Nephron (organoid): Measurements from ENCODE around the gene RNF13.

ENCODE experiments used
- H3K27ac Mint-ChIP-seq, 3 experiments: 2 replicates each; pipeline ENCODE4 v1.8.0; 2020; ENCODE audit warnings: mixed read lengths in 3 of 3, mild to moderate bottlenecking in 2 of 3, moderate library complexity in 1 of 3
- H3K27me3 Mint-ChIP-seq: 2 replicates; pipeline ENCODE4 v1.8.0; 2021; ENCODE audit warnings: low read depth, mild to moderate bottlenecking, moderate library complexity, mixed read lengths
- H3K36me3 Mint-ChIP-seq: 2 replicates; pipeline ENCODE4 v1.8.0; 2020; ENCODE audit warnings: low read depth, mixed read lengths
- H3K4me1 Mint-ChIP-seq: 2 replicates; pipeline ENCODE4 v1.8.0; 2020; ENCODE audit warnings: mixed read lengths
- H3K4me3 Mint-ChIP-seq, 3 experiments: 2 replicates each; pipeline ENCODE4 v1.8.0; 2020; ENCODE audit warnings: mild to moderate bottlenecking in 3 of 3, mixed read lengths in 3 of 3, moderate library complexity in 2 of 3
- H3K9me3 Mint-ChIP-seq: 2 replicates; pipeline ENCODE4 v1.8.0; 2020; ENCODE audit warnings: mixed read lengths
- TF ChIP-seq, protein P1 (sequence below), 3 experiments: fragments of 200-600 bp; sonication (generic); IDR thresholded peaks; one replicate each; pipeline ENCODE4 v1.5.0; 2021; ENCODE audit warnings: antibody characterized with exemption in 3 of 3; ENCODE audit not compliant: unreplicated experiment in 3 of 3

The RNF13 gene

DNA sequence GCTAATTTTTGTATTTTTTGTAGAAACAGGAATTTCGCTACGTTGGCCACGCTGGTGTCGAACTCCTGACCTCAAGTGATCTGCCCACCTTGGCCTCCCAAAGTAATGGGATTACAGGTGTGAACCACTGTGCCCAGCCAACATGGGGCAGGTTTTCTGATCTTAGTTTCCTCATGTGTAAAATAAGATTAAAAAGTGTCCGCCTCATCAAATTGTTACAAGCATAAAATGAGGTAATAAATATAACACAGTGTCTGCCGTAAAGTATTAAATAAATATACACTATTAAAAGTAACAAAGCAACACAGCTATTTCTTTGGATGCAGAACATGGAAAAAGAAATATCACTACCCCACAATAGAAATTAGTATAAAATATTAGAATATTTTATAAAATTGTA is 44.3 kb upstream of the RNF13 start:
- Mint-ChIP-seq H3K27me3 (peaks cover 19% of the 10 kb centered on the region), H3K4me3 (no peak overlapping the region)

DNA sequence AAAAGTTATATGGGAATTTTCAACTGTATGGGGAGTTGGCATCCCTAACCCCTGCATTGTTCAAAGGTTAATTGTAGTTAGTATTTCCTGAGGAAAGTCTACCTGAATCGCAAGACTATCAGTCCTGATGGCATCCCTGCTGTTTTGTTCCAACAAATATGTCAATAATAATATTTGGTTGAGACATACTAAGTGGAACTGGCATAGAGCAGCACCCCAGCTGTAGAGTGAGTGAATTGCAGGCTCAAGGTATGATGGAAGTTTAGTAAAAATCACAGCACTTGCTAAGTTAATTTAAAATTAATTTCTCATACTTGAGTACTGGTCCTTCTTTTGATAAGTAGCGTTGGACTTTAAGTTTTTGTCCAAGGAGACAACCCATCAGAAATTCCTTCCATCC is 42.8 kb upstream of the RNF13 start:
- TF ChIP-seq, protein P1, sequence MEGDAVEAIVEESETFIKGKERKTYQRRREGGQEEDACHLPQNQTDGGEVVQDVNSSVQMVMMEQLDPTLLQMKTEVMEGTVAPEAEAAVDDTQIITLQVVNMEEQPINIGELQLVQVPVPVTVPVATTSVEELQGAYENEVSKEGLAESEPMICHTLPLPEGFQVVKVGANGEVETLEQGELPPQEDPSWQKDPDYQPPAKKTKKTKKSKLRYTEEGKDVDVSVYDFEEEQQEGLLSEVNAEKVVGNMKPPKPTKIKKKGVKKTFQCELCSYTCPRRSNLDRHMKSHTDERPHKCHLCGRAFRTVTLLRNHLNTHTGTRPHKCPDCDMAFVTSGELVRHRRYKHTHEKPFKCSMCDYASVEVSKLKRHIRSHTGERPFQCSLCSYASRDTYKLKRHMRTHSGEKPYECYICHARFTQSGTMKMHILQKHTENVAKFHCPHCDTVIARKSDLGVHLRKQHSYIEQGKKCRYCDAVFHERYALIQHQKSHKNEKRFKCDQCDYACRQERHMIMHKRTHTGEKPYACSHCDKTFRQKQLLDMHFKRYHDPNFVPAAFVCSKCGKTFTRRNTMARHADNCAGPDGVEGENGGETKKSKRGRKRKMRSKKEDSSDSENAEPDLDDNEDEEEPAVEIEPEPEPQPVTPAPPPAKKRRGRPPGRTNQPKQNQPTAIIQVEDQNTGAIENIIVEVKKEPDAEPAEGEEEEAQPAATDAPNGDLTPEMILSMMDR (IDR thresholded peaks at IDR 0.05; ENCODE audit: unreplicated experiment in 3 of 3) = no peak
- Mint-ChIP-seq H3K9me3 (no peaks in the 10 kb centered on the region), H3K27me3 (peaks cover 19% of the 10 kb centered on the region), H3K4me1 (no peaks in the 10 kb centered on the region), H3K4me3 (no peak overlapping the region), H3K27ac (no peak overlapping the region), H3K36me3 (no peaks in the 10 kb centered on the region)

More for the DNA sequence above, 44.3 kb upstream of the RNF13 start:
- no peaks in the 10 kb centered on the region for H3K36me3 Mint-ChIP-seq
- TF ChIP-seq, protein P1 (IDR thresholded peaks at IDR 0.05; ENCODE audit: unreplicated experiment in 3 of 3) = no peak
- no peaks in the 10 kb centered on the region for H3K4me1 Mint-ChIP-seq
- no peaks in the 10 kb centered on the region for H3K9me3 Mint-ChIP-seq
- H3K27ac Mint-ChIP-seq = no peak overlapping the region

DNA sequence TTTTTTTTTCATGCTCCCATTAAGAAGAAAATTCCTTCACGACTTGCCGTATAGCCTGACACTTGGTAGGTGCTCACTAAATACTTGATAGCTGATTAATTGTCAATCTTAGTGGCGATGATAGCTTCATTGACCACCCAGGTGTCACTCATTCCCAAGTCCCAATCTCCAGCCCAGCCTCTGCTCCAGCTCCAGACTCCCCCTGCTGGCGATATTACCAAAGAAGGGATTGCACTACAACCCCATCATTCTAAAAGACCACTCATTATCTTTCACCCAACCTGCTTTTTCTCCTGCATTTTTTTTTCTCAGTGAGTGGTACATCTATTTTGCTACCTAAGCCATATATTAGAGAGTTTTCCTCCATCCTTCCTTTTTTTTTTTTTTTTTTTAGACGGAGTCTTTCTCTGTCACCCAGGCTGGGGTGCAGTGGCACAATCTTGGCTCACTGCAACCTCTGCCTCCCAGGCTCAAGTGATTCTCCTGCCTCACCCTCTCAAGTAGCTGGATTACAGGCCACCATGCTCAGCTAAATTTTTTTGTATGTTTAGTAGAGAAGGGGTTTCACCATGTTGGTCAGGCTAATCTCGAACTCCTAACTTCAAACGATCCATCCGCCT is 41.3 kb upstream of the RNF13 start:
- Mint-ChIP-seq H3K36me3 (no peaks in the 10 kb centered on the region), H3K4me3 (no peak overlapping the region), H3K4me1 (no peaks in the 10 kb centered on the region), H3K27me3 (peaks cover 9% of the 10 kb centered on the region), H3K9me3 (no peaks in the 10 kb centered on the region), H3K27ac (no peak overlapping the region)
- TF ChIP-seq, protein P1 (IDR thresholded peaks at IDR 0.05; ENCODE audit: unreplicated experiment in 3 of 3) = peak; percentile 62 to 74 (median 69)

DNA sequence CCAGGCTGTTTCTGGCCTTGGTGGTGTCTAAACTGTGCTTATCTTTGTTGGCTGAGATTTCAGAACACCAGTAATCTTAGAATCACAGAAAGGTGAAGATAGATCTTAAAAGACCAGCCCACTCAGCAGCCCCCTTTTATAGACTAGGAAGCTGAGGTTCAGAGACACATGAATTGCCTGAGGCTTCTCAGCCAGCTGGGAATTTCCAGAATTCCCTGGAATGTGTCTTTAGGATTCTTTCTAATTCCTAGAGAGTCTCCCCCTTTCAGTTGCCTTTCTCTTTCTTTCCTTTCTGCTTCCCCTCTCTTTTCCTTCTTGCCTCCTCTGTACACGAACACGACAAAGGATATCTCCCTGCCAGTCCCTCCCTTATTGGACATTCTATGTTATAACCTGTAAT is 40.2 kb upstream of the RNF13 start:
- no peaks in the 10 kb centered on the region for H3K36me3 Mint-ChIP-seq
- H3K4me3 Mint-ChIP-seq = no peak overlapping the region
- peaks cover 13% of the 10 kb centered on the region for H3K27me3 Mint-ChIP-seq
- H3K27ac Mint-ChIP-seq = no peak overlapping the region
- TF ChIP-seq, protein P1 (IDR thresholded peaks at IDR 0.05; ENCODE audit: unreplicated experiment in 3 of 3) = no peak
- no peaks in the 10 kb centered on the region for H3K9me3 Mint-ChIP-seq
- H3K4me1 Mint-ChIP-seq = no peaks in the 10 kb centered on the region

DNA sequence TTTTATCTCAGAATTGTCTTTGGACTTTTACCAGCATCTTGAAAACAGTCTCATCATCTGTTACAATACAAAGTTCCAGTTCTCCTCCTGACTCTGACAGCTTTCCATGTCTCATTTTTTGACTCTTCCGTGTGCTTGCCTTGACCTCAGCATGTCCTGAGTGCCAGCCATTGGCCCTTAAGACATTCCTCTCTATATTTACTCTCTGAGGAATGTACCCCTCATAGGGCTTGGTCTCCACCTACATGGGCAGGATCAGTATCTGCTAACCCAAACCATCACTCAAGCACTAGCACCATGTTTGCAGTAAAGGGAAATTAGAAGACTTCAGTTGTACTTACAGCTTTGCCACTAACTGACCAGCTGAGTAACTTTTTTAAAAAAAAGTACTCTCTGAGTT is 36.8 kb upstream of the RNF13 start:
- TF ChIP-seq, protein P1 (IDR thresholded peaks at IDR 0.05; ENCODE audit: unreplicated experiment in 3 of 3) = no peak

More for the DNA sequence above, 36.8 kb upstream of the RNF13 start:
- Mint-ChIP-seq H3K9me3 (no peaks in the 10 kb centered on the region), H3K27ac (no peak overlapping the region), H3K4me3 (no peak overlapping the region), H3K4me1 (no peaks in the 10 kb centered on the region), H3K36me3 (no peaks in the 10 kb centered on the region), H3K27me3 (peaks cover 13% of the 10 kb centered on the region)
